Lower leg skin (tissue), 3 donors: ENCODE results near the gene ALG6.

Source experiments
- POLR2A ChIP-seq, 2 donors: fragments of 450-650 bp; IDR thresholded peaks; one replicate each; pipeline ENCODE4 v1.6.1; 2016 to 2017; ENCODE audit warnings: antibody characterized with exemption in 2 of 2, mild to moderate bottlenecking in 1 of 2, moderate library complexity in 1 of 2
- TF ChIP-seq, protein P1 (sequence below), 3 donors: fragments of 450-650 bp; IDR thresholded peaks; one replicate each; pipeline ENCODE4 v1.5.1; 2016; ENCODE audit warnings: antibody characterized with exemption in 3 of 3, mild to moderate bottlenecking in 3 of 3, moderate library complexity in 2 of 3

DNA sequence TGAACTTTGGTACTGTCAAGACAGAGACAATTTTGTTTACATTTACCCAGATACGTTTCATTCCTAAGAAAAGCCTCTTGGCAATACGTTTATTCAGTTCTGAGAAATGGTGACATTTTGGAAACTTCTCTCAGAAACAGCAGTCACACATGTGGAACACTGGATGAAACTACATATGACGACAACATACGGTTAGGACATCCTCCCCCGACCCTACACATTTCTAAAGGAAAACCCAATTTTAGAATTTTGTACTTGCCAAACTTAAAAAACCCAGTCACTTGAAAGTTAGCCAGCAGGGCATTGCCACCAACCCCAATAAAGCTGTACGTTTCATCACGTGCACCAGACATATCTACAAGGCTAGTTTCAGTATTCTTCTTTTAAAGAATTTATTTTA, 98.8 kb downstream of the ALG6 start:
- no peak for TF ChIP-seq POLR2A (IDR thresholded peaks at IDR 0.05)
- TF ChIP-seq, protein P1, sequence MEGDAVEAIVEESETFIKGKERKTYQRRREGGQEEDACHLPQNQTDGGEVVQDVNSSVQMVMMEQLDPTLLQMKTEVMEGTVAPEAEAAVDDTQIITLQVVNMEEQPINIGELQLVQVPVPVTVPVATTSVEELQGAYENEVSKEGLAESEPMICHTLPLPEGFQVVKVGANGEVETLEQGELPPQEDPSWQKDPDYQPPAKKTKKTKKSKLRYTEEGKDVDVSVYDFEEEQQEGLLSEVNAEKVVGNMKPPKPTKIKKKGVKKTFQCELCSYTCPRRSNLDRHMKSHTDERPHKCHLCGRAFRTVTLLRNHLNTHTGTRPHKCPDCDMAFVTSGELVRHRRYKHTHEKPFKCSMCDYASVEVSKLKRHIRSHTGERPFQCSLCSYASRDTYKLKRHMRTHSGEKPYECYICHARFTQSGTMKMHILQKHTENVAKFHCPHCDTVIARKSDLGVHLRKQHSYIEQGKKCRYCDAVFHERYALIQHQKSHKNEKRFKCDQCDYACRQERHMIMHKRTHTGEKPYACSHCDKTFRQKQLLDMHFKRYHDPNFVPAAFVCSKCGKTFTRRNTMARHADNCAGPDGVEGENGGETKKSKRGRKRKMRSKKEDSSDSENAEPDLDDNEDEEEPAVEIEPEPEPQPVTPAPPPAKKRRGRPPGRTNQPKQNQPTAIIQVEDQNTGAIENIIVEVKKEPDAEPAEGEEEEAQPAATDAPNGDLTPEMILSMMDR (IDR thresholded peaks at IDR 0.05), result no peak
